Left ventricle myocardium superior (tissue), 1 donor: ENCODE measurements around the gene MYO18B. TPM values are rescaled to one million over a fixed set of nuclear protein-coding genes. Genes with fewer than 3 reads are reported as not detected.
"Not testable (repeated sequence)": the region's sequence is repeated elsewhere in the genome, so short reads cannot be mapped to it uniquely, and the experiment has no call there.

ENCODE experiments used
- ATAC-seq: fragments of 200-7000 bp; cut with Tn5 transposase; one replicate; pipeline ENCODE4 v1.9.1; 2020; ENCODE audit warnings: mild to moderate bottlenecking, moderate library complexity
- DNase-seq: peaks from one replicate; pipeline ENCODE4 v3.0.0-alpha.2; 2020
- intact Hi-C: fragments of 100-400 bp; cut with micrococcal nuclease; formaldehyde crosslinking; loops from one replicate; pipeline ENCODE4 v1.11.0; 2022
- total RNA-seq: library from RNA; stranded (reverse); fragmentation: NEBNext Ultra II Directional; extraction: Animal tissue kit (Norgen Biotek cat#: 25700); gene quantifications from one replicate; pipeline ENCODE4 v1.2.1, GENCODE V29; 2021
- donor health status: DM: no; HTN: yes; CAD: no; lungs with severe emphysema.

Gene MYO18B
- total RNA-seq, 1 donor from 2014 or later, result 138 TPM

DNA sequence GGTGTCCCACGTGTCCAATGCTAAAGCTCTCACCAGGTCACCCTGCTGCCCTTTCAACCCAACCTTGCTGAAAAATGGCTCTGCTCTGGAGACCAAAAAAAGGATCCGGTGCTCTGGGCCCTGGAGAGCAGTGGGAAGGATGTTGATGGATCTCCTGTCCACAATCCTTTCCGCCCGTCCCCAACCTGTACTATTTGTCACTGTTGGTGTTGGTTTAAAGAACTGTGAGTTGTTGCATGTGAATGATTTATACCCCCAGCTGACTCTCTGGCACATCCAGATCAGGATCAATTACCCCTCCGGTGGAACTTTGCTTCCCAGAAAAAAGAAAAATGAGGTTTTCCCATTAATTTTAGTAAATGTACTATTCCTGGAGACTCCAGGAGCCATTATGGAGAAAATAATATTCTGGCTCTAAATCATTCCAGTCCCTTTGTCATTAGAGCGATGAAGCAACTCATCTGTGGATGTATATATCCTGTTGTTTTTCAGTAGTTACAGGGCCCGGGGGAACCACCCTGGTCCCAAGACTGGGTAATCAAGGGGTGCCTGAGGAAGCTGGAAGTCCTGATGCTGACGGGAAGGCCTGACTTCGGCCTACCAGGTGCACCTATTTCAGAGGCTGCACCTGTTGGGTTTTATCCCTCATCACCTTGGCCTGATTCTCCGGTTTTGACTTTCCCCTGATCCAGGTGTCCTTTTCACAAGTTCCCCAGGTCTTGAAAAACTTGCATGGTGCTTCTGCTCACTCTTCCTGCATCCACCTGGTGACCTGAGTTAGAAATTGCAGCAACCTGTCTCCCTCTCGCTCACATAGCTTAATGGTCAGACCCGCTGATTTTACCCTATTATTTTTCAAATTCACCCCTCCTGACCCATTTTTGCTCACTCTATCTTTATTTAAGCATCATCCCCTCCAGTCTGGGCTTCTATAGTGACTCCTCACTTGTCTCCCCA, 218.1 kb downstream of the MYO18B start:
- ATAC-seq (no peak), DNase-seq (no peak)
- intact Hi-C loops, result no loop called here

DNA sequence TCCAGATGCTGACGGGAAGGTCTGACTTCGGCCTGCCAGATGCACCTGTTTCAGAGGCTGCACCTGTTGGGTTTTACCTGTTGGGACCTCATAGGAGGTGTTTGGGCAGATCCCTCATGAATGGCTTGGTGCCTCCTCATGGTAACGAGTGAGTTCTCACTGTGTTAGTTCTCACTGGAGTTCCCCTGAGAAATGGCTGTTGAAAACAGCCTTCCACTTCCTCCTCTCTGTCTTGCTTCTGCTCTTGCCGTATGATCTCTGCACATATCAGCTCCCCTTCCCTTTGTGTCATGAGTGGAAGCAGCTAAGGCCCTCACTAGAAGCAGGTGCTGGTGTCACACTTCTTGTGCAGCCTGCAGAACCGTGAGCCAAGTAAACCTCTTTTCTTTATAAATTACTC, 219.7 kb downstream of the MYO18B start:
- intact Hi-C loops, result no loop called here
- ATAC-seq (no peak), DNase-seq (no peak)

DNA sequence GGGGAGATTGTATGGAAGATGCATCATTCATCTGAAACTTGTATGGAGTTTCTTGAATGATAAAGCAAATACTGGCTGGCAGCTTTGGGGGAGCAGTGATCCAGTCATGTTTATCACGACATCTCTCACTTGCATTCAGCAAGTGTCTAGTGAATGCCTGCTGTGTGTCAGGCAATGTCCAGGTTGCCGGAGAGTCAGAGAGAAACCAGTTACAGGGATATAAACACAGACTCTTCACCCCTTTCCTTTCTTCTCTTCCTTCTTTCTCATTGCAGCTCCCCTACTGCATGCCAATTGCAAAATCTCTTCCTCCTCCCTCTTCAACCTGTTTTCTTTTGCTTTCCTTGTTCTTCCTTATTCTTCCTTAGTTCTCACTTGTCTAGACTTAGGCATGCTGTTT, 220.7 kb downstream of the MYO18B start:
- DNase-seq, result no peak
- intact Hi-C loops, result no loop called here
- no peak for ATAC-seq

DNA sequence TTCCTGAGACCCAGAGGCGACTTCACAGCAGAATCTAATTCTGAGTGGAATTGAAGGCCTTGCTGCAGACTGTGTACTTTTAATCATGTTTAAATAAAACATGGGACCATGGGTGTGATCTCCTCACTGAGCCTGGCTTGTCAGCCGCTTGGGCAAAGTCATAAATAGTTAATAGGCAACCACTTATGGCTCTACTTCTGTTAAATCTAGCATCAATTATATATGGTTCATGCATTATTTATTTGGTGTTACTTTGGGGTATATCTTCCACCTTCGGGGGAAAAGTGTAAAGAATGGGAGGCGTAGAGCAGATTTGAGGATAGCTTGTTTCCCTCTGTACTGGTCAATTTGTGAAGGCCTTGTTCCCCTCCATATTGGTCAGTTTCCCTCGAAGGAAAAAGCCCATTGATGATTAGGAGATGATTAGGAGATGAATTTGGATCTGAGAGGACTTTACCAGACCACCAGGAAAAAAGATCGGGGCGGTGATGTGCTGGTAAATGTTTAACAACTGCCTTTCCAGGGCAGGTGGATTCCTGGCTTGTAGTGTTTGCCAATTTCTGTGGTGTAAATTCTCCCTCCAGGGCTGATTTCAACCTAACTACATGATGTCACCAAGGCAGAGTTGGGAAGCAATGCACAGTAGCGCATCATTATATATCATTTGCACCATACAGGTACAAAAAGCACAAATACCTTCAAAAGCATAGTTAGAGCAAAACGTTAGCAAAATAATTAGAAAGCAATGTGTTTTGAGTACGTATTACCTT, 223.2 kb downstream of the MYO18B start:
- DNase-seq, result no peak
- intact Hi-C loops, result no loop called here
- ATAC-seq, result no peak

DNA sequence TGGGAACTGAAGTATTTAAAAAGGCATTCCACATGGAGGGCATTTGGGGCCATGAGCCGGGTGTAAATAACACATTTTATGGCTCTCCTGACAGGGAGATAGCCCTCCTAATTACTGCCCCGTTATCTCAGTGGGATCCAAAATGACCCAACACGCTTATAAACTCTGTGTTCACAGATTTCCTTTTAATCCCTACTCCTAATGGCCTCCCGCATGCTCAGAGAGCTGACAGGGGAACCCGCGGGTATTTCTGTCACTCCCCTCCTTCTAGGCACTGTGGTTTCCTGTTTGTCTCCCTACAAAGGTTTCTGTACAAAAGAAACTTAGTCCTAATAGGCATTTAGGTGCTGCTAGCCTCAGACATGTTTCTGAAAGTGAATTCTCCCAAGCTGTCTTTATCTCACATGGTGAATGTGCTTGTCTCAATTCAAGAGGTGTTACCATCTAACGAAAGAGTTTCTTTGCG, 224.5 kb downstream of the MYO18B start:
- ATAC-seq (no peak), DNase-seq (no peak)
- intact Hi-C loops, result no loop called here

DNA sequence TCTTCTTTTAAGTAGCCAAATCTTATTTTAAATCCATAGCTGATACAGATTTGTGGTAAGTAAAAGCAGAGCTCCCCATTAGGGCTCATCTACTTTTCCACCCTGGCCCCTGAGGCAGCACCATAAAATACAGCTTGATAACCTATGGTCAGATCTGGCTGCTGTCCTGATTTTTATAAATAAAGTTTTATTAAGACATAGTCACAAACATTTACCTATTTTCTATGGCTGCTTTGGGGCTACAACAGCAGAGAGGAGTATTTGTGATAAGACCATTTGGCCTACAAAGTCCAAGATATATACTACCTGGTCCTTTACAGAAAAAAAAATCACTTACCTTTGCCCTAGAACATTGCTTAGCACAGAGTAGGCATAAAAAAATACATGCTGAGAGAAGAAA, 227.3 kb downstream of the MYO18B start:
- intact Hi-C loops, result no loop called here
- no peak for DNase-seq
- no peak for ATAC-seq

DNA sequence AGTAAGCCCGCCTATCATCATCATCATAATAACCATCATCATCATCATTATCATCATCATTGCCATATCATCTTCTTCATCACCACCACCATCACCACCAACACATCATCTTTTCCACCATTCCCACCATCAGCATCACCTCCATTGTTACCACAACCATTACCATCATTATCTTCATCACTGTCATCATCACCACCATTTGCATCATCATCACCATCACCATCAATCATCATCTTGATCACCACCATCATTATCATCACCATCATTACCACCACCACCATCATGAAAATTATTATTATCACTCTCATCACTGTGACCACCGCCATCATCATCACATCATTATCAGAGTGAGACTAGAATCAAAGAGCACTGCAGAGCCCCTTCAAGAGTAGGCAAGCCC, 227.9 kb downstream of the MYO18B start:
- intact Hi-C loops, result no loop called here
- no peak for ATAC-seq
- no peak for DNase-seq

DNA sequence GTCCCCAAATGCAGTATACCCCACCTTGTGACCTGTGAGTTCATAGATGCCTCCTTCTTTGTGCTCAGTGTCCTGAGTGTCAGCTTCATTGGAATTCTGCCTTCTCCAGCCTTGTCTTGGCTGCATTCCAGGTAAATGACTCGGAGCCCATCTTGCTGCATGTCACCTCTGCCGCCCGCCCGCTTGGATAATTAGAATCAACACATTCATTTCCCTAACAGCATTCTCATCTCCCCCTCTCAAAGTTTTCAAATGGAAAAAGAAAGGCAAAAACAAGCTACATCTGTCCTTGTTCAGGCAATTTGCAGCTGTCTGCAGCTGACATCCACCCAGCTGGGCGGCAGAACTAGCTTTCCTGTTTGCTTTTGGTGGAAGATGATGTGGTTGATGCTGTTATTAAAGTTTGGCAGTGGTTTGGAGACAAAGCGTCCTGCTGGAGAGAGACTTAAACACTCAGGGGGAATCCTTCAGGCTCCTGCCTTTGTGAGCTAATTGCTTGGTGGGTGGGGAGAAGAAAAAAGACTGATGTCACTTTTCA, 228.5 kb downstream of the MYO18B start:
- intact Hi-C loops, result no loop called here
- peak; percentile 59 for DNase-seq
- peak; percentile 82 for ATAC-seq

DNA sequence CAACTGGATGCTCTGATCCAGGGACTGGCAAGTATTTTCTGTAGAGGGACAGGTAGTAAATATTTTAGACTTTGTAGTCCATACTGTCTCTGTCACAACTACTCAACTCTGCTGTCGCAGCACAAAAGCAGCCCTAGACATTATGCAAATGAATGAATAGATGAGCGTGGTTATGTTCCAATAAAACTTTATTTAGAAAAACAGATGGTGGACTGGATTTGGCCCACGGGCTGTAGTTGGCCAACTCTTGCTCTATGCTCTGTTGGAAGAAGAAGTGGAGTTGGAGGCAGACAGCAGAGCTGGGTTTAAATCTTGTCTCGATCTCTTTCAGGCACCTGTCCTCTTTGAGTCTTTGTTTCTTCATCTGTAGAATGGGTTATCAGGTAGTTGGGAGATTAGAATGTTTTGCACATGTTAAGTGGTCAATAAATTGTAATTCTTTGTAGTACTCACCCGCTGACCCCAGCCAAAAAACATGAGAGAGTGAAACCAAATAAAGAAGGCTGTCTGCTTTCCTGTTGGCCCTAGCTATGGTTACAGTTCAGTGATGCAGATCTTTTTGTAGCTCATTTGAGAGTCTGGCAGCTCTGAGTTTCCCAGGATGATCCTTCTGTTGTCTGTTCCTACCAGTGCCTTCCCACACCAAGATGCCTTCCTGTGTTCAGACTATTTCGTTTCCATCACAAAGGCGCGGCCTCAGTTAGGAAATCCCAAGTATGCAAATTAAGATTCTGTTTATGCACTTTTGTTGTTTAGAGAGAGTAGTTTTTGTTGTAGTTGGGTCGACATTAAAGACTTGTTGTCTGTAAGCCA, 229.2 kb downstream of the MYO18B start:
- intact Hi-C loops, result no loop called here
- ATAC-seq (no peak), DNase-seq (no peak)

DNA sequence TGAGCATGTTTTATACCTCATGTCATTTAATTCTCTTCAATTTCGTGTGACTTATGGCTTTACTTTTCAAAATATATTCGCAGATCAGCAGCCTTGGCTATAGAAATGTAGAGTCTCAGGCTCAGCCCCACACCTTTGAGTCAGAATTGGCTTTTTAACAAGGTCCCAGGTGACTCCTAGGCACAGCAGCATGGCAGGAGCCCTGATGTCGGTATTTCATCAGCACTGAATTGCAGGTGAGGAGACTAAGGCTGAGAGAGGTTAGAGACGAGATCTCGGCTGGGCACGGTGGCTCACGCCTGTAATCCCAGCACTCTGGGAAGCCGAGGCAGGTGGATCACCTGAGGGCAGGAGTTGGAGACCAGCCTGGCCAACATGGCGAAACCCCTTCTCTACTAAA, 230.4 kb downstream of the MYO18B start:
- DNase-seq (no peak), ATAC-seq (no peak)
- intact Hi-C loops, result no loop called here

DNA sequence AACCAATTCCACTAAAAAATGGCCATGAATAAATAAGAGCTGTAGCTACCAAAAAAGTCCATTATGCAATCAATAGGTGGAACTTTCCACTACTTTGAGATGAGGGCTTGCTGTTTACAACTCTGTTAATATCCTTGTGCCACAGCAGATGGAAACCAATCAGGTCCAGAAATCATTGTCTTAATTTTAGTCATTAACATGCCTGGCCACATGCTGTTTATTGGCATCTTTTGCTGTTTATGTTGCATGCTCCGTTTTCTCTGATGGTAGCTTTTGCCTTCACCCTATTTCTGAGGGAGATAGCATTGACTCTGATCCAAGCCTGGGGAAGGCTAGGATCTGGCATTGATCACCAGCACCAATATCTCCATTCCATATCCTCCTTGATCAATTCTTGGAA, 234.4 kb downstream of the MYO18B start:
- no peak for ATAC-seq
- DNase-seq, result no peak
- intact Hi-C loops, result no loop called here

DNA sequence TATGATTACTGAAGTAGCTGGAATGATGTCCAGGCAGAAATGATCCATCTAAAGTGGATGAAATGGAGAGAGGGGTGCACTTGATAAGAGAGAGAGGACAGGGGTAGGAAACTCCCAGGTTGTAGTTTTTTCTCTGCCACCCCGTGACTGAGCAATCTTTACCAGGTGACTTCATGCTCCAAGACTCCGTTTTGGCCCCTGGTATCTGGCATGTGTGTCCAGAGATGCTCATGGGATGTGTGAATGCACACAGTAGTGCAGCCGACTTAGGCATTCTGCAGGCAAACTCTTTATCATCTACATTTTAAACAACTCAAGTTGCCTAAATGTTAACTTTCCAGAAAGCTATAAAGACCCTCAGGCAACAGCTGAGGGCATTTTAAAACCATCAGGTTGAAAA, 238.0 kb downstream of the MYO18B start:
- intact Hi-C loops, result no loop called here
- peak; percentile 42 for ATAC-seq
- DNase-seq, result no peak

DNA sequence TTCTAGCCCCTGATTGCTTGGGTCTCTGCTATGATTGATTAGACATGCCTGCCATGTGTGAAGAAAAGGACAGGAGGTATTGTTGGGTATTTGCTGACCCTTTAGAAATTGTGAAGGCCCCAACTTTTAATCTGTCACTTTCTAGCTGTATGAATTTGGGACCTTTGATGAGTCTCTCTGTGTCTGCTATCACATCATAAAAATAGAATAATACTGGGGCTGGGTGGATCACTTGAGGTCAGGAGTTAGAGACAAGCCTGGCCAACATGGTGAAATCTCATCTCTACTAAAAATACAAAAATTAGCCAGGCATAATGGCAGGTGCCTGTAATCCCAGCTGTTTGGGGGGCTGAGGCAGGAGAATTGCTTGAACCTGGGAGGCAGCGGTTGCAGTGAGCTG, 242.9 kb downstream of the MYO18B start:
- DNase-seq, result not testable (repeated sequence)
- peak; percentile 65 for ATAC-seq

DNA sequence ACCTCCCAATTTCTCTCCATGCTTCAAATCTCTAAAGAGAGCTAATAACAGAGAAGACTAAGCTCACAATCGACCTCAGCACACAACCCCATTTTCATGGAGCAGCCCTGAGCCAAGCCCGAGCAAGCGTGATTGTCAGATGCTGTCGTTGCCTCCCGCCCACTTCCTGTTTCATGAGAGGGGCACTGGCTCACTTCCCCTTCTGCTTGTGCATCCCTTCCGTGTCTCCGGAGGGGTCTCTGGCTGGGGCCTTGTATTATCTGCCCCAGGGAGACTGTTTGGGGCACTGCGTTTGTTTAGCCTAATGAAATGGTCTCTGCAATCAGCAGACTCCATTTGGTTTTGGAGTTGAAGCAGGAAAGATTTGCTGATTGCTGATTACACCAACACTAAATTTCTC, 246.0 kb downstream of the MYO18B start:
- intact Hi-C loops, result no loop called here
- no peak for ATAC-seq
- no peak for DNase-seq

More for the DNA sequence above, 242.9 kb downstream of the MYO18B start:
- intact Hi-C loops, result not testable (repeated sequence)

DNA sequence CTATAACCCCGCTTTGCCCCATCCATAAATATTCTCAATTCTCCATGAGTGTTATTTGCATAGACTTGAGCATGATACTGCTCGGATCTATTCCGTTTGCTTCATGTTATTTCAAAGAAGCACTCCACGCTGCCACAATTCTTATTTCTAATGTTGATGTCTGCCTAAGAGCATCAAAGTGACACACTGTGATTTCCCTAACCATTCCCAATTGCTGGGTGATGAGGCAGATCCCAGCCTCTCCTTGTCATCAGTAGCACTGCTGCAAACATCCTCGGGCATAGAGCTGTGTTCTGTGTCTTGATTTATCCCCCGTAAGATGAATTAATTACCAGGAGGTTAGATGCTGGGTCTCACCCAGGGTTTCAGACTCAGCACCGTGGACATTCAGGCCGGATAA, 249.0 kb downstream of the MYO18B start:
- no peak for DNase-seq
- no peak for ATAC-seq
- intact Hi-C loops, result no loop called here

DNA sequence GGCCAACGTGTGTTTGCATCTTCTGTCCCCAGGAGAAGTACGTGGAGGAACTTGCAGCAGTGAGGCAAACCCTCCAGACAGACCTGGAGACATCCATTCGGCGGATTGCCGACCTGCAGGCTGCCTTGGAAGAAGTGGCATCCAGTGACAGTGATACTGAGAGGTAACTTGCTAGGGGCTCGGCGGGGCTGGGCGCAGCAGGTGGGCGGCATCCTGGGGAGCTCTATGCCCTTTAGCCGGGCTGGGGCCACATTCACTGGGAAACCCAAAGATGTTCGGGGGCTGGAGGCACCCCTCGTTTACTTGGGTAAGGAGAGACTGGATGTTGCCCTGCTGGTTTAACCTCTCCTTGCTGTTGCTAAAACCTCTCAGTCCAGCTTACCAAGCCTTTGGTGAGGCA, 250.3 kb downstream of the MYO18B start:
- no peak for DNase-seq
- no peak for ATAC-seq
- intact Hi-C loops, result no loop called here

DNA sequence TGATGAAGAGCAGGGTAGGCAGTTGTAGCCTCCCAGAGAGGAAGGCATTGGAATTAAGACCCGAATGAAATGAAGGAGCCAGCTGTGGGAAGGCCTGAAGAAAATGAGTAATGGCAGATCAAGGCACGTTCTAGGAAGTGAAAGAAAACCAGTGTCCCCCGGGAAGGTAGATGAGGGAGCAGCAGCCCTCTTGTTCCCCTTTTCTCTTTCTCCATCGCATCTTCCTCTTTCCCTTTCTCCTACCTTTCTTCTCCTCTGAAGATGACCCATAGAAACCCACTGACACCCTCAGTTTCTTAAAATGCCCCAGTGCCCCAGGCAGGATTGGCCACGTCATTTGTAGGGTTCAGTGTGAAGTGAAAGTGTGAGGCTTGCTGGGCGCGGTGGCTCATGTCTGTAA, 254.7 kb downstream of the MYO18B start:
- no peak for ATAC-seq
- DNase-seq, result no peak
- intact Hi-C loops, result no loop called here

DNA sequence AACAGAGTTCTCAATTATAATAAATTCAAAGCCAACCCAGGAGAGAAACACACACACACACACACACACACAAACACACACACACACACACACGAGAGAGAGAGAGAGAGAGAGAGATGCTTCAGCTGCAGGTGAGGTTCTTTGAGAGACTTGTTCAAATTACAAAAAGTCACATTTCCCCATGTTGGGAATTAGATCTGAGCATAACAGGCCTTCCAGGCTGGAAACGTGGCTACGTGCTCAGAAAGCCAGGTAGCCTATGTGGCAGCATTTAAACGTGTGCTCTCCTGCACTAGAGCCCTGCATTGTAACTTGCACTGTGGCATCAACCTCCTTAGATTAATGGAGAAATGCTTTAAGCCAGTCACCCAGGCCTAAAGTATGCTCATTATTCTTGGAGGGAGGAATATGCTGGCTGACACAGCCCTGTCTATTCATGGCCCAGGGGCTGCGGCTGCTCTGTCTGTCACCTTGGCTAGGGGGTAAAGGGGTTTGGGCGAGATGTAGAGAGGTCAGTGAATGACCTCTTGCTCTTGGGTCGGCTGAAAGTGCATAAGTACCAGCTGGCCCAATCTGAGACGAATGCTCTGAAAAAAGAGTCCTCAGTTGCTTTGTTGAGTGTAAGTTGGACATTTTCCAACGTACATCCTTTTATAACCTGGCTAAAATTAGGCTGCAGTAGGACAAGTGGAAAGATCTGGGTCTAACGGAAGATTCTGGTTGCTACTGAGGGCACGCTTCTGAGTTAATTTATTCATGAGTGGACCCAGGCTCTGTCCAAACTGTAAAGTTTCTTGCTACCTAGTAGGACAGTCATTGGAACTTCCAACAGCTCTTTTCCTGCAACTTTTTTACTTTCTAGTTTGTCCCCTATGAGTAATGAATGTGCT, 256.1 kb downstream of the MYO18B start:
- ATAC-seq (peak; percentile 82), DNase-seq (no peak)
- intact Hi-C loops, result no loop called here
